ENCODE results near the gene PLCB4.

Gene PLCB4

DNA sequence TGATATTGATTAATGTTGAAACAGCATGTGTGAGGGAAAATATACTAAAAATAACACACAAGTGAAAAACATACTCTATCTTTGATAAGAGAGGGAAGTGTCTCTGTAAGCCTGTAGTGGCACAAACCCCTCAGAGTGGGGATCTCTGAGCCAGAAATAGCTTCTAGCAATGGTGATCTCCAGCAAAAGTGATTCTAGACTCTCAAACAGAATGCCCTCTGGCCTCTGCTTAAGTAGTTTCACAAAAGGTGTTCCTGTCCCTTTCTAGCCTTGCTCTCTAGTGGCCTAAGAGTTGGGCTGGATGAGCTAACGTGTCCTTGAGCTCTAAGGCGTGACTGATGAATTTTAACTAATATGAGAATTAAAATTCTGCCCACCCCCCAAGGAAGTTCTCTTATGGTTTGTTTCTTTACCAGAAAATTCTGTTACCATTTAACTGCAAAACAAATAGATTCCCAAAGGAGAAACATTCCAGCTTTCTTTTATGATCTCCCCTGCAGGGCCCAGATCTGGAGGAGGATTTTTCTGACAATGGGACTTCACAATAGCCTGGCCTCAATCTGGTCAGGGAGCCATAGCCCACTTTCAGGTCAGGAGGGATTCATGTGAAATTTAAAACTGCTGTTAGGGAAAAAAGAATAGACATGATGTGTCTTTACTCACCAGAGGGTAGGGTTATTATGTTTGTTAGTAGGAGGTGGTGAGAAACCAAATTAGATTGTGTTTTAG is 263.0 kb downstream of the PLCB4 start:
- peak; percentile 85 for FAIRE-seq

GRCh38 chr20:9332791-9333479 is 264.0 kb downstream of the PLCB4 start:
- FAIRE-seq: peak; percentile 27

- FAIRE-seq: no peak
Measured at GRCh38 chr20:9334866-9335265, 266.0 kb downstream of the PLCB4 start.

- no peak for FAIRE-seq
Measured at GRCh38 chr20:9338101-9338500, 269.2 kb downstream of the PLCB4 start.

GRCh38 chr20:9339708-9340107 is 270.8 kb downstream of the PLCB4 start:
- FAIRE-seq: no peak

- no peak for FAIRE-seq
Measured at GRCh38 chr20:9342651-9343050, 273.8 kb downstream of the PLCB4 start.

DNA sequence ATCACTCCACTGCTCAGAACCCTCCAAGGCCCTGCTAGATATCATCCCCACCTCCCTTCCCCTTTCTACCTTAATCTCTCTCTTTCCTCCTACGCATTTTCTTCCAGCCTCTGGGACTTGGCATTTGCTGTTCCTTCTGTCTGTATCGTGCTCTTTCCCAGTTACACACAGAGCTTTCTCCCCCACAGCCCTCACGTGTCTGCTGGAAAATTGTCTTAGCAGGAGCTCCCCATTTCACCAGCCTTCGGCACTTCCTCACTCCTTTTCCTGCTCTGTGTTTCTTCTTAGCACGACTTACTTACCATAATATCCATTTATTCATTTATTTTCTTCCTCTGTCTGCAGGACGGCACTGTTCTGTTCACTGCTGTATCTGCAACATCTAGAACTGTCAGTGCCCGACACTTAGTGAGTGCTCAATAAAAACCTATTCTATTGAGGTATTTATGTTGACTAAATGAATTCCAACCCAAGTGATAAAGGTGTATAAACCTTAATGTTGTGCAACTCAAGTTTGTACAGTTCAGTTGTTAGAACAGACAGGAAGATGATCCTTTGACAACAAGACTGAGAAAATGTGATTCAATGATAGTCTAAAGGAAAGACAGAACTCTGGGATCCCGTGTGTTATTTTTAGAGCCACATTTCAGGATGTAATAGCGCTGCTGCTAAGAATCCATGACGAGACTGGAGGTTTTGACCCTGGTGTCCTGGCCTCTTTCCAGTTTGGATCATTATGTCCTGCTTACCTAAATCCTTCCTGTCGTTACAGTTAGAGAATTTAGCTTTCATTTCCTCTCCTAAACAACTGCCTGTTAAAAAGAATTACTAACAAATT is 275.4 kb downstream of the PLCB4 start:
- no peak for FAIRE-seq

GRCh38 chr20:9348316-9348715 is 279.4 kb downstream of the PLCB4 start:
- FAIRE-seq: no peak

DNA sequence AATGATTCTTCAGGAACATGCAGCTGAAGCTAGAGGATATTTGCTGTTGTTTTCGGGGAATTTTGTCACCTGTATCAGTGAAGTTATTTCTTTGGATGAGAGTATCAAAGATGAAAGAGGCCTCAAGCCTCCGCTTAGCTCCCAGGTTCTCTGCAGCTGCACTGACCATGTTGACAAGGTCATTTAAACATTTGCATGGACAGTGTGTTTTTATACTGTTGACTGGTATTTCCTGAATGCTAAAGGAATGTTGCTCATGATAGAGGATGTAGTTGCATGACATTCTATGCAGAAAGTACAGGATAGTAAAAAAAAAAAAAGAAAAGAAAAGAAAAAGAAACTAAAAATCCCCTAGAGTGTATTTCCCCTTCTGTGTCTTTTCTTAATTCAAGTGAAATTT is 279.9 kb downstream of the PLCB4 start:
- no peak for FAIRE-seq

DNA sequence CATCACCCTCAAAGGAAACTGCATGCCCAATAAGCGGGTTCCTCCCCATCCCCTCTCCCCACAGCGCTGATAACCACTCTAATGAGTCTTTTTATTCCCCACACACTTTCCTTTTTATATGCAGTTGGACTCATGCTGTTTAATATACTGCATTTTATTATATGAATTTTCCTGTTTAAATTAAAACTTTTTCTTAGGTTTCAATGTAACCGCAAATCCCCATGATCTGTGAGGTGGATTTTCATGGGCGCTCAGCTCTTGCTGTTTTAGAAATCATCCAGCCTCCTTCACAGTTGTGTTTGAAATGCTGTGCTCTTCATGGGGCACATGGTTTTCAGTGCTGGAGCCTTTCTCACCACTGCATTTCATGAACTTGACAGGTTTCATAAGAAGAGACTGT is 280.4 kb downstream of the PLCB4 start:
- FAIRE-seq: no peak

GRCh38 chr20:9352739-9353138 is 283.9 kb downstream of the PLCB4 start:
- FAIRE-seq: no peak

- no peak for FAIRE-seq
Measured at GRCh38 chr20:9353180-9353915, 284.5 kb downstream of the PLCB4 start.

- no peak for FAIRE-seq
Measured at GRCh38 chr20:9353916-9354276, 285.0 kb downstream of the PLCB4 start.

DNA sequence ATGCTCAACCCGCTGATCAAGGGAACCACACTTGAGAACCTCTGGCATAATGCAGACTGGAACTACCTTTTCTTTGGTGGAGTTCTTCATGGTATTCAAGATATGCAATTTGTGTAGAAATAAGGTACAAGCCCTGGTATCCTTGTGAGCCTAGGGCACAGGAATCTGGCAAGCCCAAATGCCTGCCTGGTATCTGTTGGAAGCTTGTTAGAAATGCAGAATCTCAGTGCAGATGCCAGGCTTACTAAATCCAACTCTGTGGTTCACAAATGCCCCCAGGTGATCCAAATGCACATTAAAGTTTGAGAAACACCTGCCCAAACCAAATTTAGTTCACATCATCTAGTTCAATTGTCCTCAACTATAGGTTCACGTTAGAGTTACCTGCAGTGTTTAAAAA is 285.7 kb downstream of the PLCB4 start:
- FAIRE-seq: no peak

DNA sequence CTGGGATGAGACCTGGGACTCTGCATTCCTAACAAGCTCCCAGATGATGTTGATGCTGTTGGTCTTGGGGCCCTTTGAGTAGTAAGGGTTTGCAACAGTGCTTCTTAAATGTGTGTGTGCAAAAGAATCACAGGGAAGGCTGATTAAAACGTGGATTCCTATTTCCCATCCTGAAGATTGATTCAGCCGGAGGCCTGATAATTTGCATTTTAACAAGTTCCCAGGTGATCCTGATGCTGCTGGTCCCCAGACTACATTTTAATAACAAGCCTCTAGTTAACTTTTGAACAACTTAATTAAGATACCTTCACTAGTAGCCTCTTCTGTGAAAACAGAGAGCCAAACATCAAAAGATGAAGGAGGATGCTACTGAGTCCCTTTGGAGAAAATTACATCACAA is 289.1 kb downstream of the PLCB4 start:
- no peak for FAIRE-seq

DNA sequence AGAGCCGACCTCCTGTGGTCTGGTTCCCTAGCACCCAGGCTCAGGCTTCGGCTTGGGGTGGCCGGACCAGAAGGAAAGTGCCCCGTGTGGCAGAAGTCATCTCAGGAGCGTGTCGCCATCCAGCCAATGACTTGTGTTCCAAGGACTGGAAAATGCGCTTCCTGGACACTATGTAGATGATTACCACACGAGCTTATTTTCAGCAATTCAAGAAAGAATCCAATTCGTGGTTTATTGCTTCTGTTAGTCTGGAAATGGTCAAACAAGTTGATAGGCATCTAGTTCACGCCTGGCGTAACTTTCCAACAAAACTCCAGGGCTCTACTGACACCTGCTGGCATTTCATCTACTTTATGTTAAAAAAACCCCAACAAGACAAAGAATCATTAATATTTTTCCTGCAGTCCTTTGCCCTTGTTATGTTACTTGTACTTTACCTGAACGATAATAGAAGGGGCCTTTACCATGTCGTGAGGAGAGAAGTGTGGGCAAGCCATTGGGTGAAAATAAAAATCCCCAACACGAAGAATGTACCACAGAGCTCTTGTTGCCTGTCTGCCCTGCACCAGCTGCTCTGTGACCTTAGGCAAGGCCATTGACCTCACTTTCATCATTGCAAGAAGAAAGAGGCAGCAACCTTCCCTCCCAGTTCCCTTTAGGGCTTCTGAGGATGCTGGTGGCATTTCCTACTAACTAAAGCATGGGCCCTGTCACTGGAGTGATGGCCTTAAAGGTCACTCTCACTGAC is 290.8 kb downstream of the PLCB4 start:
- FAIRE-seq: peak; percentile 95

DNA sequence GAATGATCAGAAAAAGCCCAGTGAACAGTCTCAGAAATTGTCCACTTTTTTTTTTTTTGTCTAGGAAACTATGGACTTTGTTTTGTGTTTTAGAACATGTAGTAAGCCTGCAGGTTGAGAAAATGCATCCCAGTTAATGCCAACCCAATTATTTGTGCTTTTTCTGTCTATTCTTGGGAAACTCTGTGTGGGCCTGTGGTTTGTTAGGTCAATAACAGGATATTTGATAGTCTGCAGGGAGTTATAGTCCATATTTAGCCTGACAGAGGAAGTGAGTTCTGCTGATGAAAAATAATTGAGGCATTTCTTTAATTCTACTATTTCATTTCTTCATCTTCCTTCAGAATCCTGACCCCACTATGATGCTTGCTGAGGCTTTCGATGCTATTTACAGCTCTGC is 291.5 kb downstream of the PLCB4 start:
- FAIRE-seq: no peak

- no peak for FAIRE-seq
Measured at GRCh38 chr20:9363673-9364072, 294.8 kb downstream of the PLCB4 start.

GRCh38 chr20:9367328-9367727 is 298.4 kb downstream of the PLCB4 start:
- FAIRE-seq: peak; percentile 30

- FAIRE-seq: no peak
Measured at GRCh38 chr20:9367746-9368145, 298.9 kb downstream of the PLCB4 start.

DNA sequence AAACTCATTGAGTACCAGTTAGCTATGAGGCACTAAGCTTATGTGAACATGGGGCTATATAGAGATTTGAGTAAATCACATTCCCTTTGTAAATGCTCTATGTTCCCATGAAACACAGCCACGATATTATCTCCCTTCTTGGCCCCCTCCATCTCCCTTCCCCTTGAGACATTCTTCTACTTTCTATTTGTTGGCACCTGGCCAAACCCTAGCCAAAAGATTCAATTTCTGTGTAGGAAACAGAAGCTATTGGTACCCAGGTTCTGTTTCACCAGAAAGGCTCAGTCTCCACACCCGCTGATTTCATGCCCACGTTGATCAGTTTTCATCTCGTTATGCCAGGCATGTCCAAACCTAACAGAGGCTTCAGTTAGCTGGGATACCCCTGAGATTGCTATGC is 300.0 kb downstream of the PLCB4 start:
- no peak for FAIRE-seq

GRCh38 chr20:9369557-9369956 is 300.7 kb downstream of the PLCB4 start:
- no peak for FAIRE-seq
